Mucosa of stomach (tissue), 1 donor: ENCODE measurements around the gene RECQL.
A peak's percentile ranks its signal among the peaks of the same experiment; 100 is the strongest.
"Not testable (repeated sequence)": the region's sequence is repeated elsewhere in the genome, so short reads cannot be mapped to it uniquely, and the experiment has no call there.

Experiments used
- H3K27me3 ChIP-seq: one replicate; pipeline ENCODE4 v1.7.0; 2013; ENCODE audit warnings: mild to moderate bottlenecking, low read length; ENCODE audit not compliant: control insufficient read depth, insufficient read depth
- H3K36me3 ChIP-seq: one replicate; pipeline ENCODE4 v1.7.0; 2013; ENCODE audit warnings: low read length; ENCODE audit not compliant: control insufficient read depth, insufficient read depth
- H3K4me1 ChIP-seq: one replicate; pipeline ENCODE4 v1.7.0; 2013; ENCODE audit warnings: mild to moderate bottlenecking, low read length; ENCODE audit not compliant: control insufficient read depth, insufficient read depth
- H3K4me3 ChIP-seq: one replicate; pipeline ENCODE4 v1.7.0; 2013; ENCODE audit warnings: low read length
- H3K9ac ChIP-seq: one replicate; pipeline ENCODE4 v1.7.0; 2013; ENCODE audit warnings: mild to moderate bottlenecking, low read length, moderate library complexity
- H3K9me3 ChIP-seq: one replicate; pipeline ENCODE4 v1.7.0; 2013; ENCODE audit warnings: mild to moderate bottlenecking, low read length, moderate library complexity; ENCODE audit not compliant: control insufficient read depth
- donor health status: Pancreatic carcinoma.

Gene RECQL

DNA sequence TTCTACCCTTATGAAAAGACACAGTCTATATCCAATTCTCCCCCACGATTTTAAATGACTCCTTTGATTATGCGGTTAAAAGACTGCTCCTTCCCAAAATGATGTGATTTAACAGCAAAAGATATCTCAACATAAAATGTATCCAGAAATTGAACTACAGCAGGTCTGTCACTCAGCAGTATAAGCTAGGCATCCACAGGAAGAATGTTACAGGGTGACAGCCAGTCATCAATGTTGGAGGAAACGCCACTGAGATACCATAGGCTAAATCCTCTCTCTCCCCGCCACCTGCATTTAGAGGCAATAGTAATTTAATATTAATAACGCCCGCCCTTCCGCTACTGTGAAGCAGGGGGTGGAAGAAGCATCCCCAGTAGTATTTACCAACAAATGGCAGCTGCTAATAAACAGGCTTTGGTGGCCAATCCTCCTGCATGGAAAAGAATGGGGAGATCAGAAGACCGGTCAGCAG is 613 bp downstream of the RECQL start:
- Histone ChIP-seq H3K9ac (peak overlapping the region; percentile 90), H3K36me3 (no peaks in the 10 kb centered on the region), H3K4me3 (peak overlapping the region; percentile 85), H3K9me3 (no peaks in the 10 kb centered on the region), H3K4me1 (peaks cover 15% of the 10 kb centered on the region), H3K27me3 (no peaks in the 10 kb centered on the region)

DNA sequence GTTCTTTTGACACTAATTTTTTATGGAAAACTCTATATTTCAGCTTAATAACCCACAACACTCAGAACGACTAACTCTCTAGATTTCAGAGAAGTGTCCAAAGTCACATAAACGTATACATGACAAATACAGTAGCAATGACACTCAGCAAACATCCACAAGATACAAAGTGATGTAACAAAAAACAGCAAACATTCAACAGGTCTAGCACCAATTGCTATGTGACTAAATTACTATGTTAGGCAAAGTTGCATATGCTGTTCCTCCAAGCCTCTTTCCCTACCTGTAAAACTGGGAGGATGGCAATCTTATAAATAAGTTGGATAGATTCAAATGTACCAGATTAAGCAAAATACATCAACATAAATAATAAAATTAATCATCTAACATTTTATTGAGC is 1.7 kb downstream of the RECQL start:
- Histone ChIP-seq H3K4me3 (no peak overlapping the region), H3K9me3 (no peaks in the 10 kb centered on the region), H3K27me3 (no peaks in the 10 kb centered on the region), H3K9ac (no peak overlapping the region), H3K4me1 (peaks cover 15% of the 10 kb centered on the region), H3K36me3 (no peaks in the 10 kb centered on the region)

DNA sequence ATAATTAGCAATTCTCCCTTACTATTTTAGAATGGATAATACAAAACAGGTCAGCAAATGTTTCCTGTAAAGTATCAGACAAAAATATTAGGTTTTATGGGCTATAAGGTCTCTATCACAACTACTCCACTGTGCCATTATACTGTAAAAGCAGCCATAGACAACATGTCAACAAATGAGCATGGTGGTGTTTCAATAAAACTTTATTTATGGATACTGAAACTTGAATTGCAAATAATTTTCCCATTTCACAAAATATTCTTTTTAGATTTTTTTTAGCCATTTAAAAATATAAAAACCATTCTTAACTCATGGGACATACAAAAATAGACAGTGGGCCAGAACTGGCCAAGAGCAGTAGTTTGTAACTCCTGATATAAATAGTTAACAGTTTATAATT is 15.4 kb downstream of the RECQL start:
- Histone ChIP-seq H3K27me3 (no peaks in the 10 kb centered on the region), H3K9me3 (no peaks in the 10 kb centered on the region), H3K9ac (no peak overlapping the region), H3K4me1 (no peaks in the 10 kb centered on the region), H3K4me3 (no peak overlapping the region), H3K36me3 (no peaks in the 10 kb centered on the region)

DNA sequence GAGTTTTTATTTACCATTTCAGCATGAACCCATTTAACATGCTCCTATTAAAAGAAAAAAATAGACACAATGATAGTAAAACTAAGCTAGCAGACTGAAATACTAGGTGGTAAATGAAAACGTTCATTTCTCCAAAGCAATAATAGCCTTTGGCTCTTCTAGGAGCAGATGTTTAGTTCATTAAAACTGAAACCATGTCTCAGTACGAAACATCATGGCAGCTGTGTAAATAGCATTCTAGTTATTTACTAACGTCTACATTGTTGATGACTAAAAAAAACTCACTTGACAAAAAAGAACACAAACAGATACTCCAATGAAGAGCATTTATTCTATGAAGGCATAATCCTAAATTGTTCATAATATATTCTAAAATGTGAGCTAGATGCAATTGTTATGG is 17.9 kb downstream of the RECQL start:
- H3K9me3 ChIP-seq: no peaks in the 10 kb centered on the region

GRCh38 chr12:21478756-21479455 is 22.5 kb downstream of the RECQL start:
- H3K4me1 ChIP-seq: no peaks in the 10 kb centered on the region
- H3K4me3 ChIP-seq: no peak overlapping the region
- no peaks in the 10 kb centered on the region for H3K9me3 ChIP-seq
- H3K27me3 ChIP-seq: no peaks in the 10 kb centered on the region
- no peaks in the 10 kb centered on the region for H3K36me3 ChIP-seq
- no peak overlapping the region for H3K9ac ChIP-seq

More for the DNA sequence above, 17.9 kb downstream of the RECQL start:
- Histone ChIP-seq H3K9ac (no peak overlapping the region), H3K4me3 (no peak overlapping the region), H3K4me1 (no peaks in the 10 kb centered on the region), H3K27me3 (no peaks in the 10 kb centered on the region), H3K36me3 (no peaks in the 10 kb centered on the region)

DNA sequence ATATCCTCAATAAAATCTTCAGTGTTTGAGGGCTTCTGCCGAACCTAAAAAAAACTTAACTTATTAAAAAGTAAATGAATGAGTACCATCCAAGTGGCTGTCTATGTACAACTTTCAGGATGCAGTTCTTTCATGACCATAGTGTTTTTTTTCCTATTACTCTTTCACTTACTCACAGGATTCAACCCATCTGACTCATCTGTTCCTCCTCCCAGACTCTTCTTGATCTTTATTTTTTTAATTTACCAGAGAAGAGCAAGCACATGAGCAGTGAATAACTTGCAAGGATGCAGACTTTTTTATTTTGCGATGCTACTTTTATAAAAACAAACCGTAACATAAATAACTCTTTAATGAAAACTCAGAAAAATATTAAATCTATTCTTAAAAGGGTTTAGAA is 24.5 kb downstream of the RECQL start:
- no peak overlapping the region for H3K9ac ChIP-seq
- H3K27me3 ChIP-seq: no peaks in the 10 kb centered on the region
- H3K4me1 ChIP-seq: no peaks in the 10 kb centered on the region
- no peaks in the 10 kb centered on the region for H3K36me3 ChIP-seq
- no peaks in the 10 kb centered on the region for H3K9me3 ChIP-seq
- no peak overlapping the region for H3K4me3 ChIP-seq

DNA sequence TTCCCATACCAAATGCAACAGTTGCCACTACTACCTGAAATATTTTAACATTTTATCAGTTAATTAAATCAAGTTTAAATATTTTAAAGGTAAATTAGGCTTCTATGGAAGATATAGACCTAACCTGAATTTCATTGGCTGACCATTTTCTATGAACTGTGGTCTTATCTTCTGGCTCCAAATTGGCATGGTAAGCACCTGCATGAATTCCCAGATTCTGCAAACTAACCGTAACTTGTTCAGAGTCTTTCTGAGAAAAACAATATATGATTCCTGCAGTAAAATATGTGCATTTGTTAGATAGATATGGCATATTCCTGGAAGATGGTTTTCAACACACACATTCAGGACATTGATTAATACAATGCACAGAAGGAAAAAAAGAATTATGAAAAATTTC is 25.9 kb downstream of the RECQL start:
- no peaks in the 10 kb centered on the region for H3K4me1 ChIP-seq
- H3K4me3 ChIP-seq: no peak overlapping the region
- no peaks in the 10 kb centered on the region for H3K27me3 ChIP-seq
- no peaks in the 10 kb centered on the region for H3K36me3 ChIP-seq
- H3K9ac ChIP-seq: no peak overlapping the region
- no peaks in the 10 kb centered on the region for H3K9me3 ChIP-seq

DNA sequence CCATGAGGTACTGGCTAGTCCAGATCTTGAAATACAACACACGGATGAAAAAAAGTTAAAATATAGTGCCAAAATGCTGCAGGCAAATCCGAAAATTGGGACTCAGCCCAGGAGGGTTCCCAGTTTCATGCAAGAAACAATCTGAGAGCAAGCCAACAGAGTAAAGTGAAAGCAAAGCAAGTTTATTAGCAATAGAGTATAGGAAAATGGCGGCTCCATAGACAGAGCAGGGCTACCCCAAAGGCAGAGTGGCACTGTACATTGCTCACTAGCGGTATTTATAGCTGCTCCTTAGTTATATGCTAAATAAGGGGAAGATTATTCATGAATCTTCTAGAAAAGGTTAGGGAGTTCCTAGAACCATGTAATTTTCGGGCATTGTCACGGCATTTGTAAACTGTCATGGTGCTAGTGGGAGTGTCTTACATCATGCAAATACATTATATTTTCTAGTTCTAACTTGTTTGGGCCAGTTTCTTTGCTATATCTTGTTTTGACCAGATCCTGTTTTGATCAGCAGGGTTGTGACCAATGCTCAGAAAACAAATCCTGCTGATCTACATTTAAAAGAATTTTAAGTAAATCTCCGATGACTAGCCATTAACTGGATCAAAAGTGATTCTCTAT is 29.1 kb downstream of the RECQL start:
- Histone ChIP-seq H3K4me1 (no peaks in the 10 kb centered on the region), H3K36me3 (no peaks in the 10 kb centered on the region), H3K9me3 (no peaks in the 10 kb centered on the region), H3K4me3 (no peak overlapping the region), H3K9ac (no peak overlapping the region), H3K27me3 (no peaks in the 10 kb centered on the region)

DNA sequence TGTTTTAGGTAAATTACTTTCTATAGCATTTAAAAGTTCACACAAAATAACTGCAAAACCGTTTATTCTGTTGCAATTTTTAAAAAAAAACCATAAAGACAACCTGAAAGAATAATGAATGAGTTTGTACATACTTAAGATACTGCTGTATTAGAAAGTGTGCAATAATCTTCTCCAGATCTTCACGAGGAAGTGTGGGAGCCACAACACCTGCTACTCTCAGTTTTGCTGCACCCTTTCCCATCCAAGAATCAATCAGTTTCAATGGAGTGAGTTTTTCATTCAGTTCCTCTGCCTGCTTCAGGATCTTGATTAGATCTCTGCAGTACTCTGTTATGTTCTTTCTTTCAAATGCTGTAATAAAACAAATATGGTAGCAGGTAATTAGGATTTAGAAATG is 30.1 kb downstream of the RECQL start:
- Histone ChIP-seq H3K9ac (no peak overlapping the region), H3K36me3 (no peaks in the 10 kb centered on the region), H3K27me3 (no peaks in the 10 kb centered on the region), H3K4me3 (no peak overlapping the region), H3K4me1 (no peaks in the 10 kb centered on the region), H3K9me3 (no peaks in the 10 kb centered on the region)

- H3K4me3 ChIP-seq, H3K4me1 ChIP-seq, H3K9me3 ChIP-seq, H3K36me3 ChIP-seq, H3K9ac ChIP-seq, H3K27me3 ChIP-seq: not testable (repeated sequence)
Observed at GRCh38 chr12:21467334-21467733, 34.1 kb downstream of the RECQL start.

DNA sequence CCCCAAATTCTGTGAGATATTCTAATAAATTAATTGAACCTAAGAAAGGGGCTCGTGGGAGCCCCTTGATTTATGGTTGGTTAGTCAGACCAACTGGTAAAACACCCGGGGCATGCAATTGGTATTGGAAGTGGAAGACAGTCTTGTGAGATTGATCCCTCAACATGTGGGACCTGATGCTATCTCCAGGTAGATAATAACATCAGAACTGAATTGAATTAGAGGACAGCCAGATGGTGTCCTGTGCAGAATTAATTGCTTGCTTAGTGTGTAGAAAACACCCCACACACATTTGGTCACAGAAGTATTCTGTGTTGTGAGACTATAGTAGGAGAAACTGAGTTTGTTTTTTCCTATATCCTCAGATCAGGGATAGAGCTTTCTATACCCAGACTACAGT is 42.0 kb downstream of the RECQL start:
- Histone ChIP-seq H3K4me1 (no peaks in the 10 kb centered on the region), H3K27me3 (no peaks in the 10 kb centered on the region), H3K9ac (no peak overlapping the region), H3K36me3 (peaks cover 4% of the 10 kb centered on the region), H3K9me3 (no peaks in the 10 kb centered on the region), H3K4me3 (no peak overlapping the region)

DNA sequence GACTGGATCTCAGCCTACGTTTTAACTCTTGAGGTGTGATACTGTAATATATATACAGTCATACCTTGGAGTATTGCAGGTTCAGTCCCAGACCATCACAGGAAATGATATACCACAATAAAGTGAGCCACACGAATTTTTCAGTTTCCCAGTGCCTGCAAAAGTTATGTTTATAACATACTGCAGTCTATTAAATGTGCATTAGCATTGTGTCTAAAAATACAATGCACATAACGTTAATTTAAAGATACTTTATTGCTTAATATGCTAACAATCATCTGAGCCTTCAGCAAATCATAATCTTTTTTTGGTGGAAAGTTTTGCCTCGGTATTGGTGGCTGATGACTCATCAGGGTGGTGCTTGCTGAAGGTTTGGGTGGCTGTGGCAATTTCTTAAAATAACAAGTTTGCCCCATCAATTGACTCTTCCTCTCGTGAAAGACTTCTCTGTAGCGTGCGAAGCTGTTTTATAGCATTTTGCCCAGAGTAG is 45.1 kb downstream of the RECQL start:
- Histone ChIP-seq H3K4me3 (no peak overlapping the region), H3K27me3 (no peaks in the 10 kb centered on the region), H3K9me3 (no peaks in the 10 kb centered on the region), H3K36me3 (peaks cover 4% of the 10 kb centered on the region), H3K4me1 (no peaks in the 10 kb centered on the region), H3K9ac (no peak overlapping the region)
